WTC11 (cell line): ENCODE measurements around the gene ITPRID1. TPM values are rescaled to one million over a fixed set of nuclear protein-coding genes. Genes with fewer than 3 reads are reported as not detected.

ENCODE experiments used
- ATAC-seq: fragments of 200-7000 bp; cut with Tn5 transposase; 2 replicates; pipeline ENCODE4 v1.10.0; 2021; ENCODE audit warnings: mild to moderate bottlenecking, moderate library complexity
- CTCF ChIA-PET: fragments of 300-600 bp; sonication (Branson Sonifier 250); formaldehyde crosslinking; loops from one replicate; lab custom pipeline; 2021; ENCODE audit warnings: antibody characterized with exemption; lab: Charles Lee
- POLR2A ChIA-PET: fragments of 350-600 bp; sonication (Branson Sonifier 250); formaldehyde crosslinking; loops from one replicate; lab custom pipeline; 2021; ENCODE audit warnings: antibody characterized with exemption; lab: Charles Lee
- DNase-seq: peaks from one replicate; pipeline ENCODE4 v3.0.0; 2021; ENCODE audit warnings: low spot score
- H3K27ac Mint-ChIP-seq: 2 replicates; pipeline ENCODE4 v1.8.0; 2021; ENCODE audit warnings: mixed read lengths
- H3K27me3 Mint-ChIP-seq: 2 replicates; pipeline ENCODE4 v1.8.0; 2021; ENCODE audit warnings: low read depth, mild to moderate bottlenecking, moderate library complexity, mixed read lengths
- H3K36me3 Mint-ChIP-seq: 2 replicates; pipeline ENCODE4 v1.8.0; 2021; ENCODE audit warnings: mixed read lengths
- H3K4me1 Mint-ChIP-seq: 2 replicates; pipeline ENCODE4 v1.8.0; 2022; ENCODE audit warnings: mixed read lengths
- H3K4me3 Mint-ChIP-seq: 2 replicates; pipeline ENCODE4 v1.8.0; 2021; ENCODE audit warnings: mild to moderate bottlenecking, moderate library complexity, mixed read lengths
- H3K9me3 Mint-ChIP-seq: 2 replicates; pipeline ENCODE4 v1.8.0; 2021; ENCODE audit warnings: mixed read lengths
- ATF1 ChIP-seq: sonication (generic); formaldehyde crosslinking; IDR thresholded peaks from 2 replicates; pipeline ENCODE4 v1.8.1; 2023; ENCODE audit warnings: mild to moderate bottlenecking, moderate library complexity, missing genetic modification reagents
- CREB1 ChIP-seq: sonication (generic); formaldehyde crosslinking; IDR thresholded peaks from 2 replicates; pipeline ENCODE4 v1.8.0; 2023; ENCODE audit warnings: mild to moderate bottlenecking, missing genetic modification reagents
- E2F1 ChIP-seq: sonication (generic); formaldehyde crosslinking; IDR thresholded peaks from 2 replicates; pipeline ENCODE4 v1.8.0; 2022; ENCODE audit warnings: mild to moderate bottlenecking, missing genetic modification reagents
- GABPB1 ChIP-seq: sonication (generic); formaldehyde crosslinking; IDR thresholded peaks from 2 replicates; pipeline ENCODE4 v1.8.1; 2023; ENCODE audit warnings: mild to moderate bottlenecking, missing genetic modification reagents
- GRHL2 ChIP-seq: fragments of 250-450 bp; sonication (Bioruptor Pico); IDR thresholded peaks from 2 replicates; pipeline ENCODE4 v1.8.0; 2022; ENCODE audit warnings: mild to moderate bottlenecking, moderate library complexity; ENCODE audit not compliant: insufficient replicate concordance, severe bottlenecking
- GTF2I ChIP-seq: fragments of 250-450 bp; sonication (Bioruptor Pico); conservative IDR thresholded peaks from 2 replicates; pipeline ENCODE4 v1.4.0; 2021; ENCODE audit warnings: mild to moderate bottlenecking
- IRF2 ChIP-seq: sonication (generic); formaldehyde crosslinking; IDR thresholded peaks from 2 replicates; pipeline ENCODE4 v1.8.0; 2022; ENCODE audit warnings: low read depth, missing genetic modification reagents, borderline replicate concordance
- JAZF1 ChIP-seq: fragments of 250-450 bp; sonication (Bioruptor Pico); IDR thresholded peaks from 2 replicates; pipeline ENCODE4 v1.9.0; 2021; ENCODE audit warnings: moderate library complexity, mild to moderate bottlenecking, inconsistent platforms
- MXD4 ChIP-seq: fragments of 250-450 bp; sonication (Bioruptor Pico); IDR thresholded peaks from 2 replicates; pipeline ENCODE4 v1.8.0; 2021; ENCODE audit warnings: mild to moderate bottlenecking, moderate library complexity, borderline replicate concordance
- MYBL2 ChIP-seq: sonication (generic); formaldehyde crosslinking; IDR thresholded peaks from 2 replicates; pipeline ENCODE4 v1.8.1; 2023; ENCODE audit warnings: mild to moderate bottlenecking, moderate library complexity, missing genetic modification reagents
- NR1H2 ChIP-seq: sonication (generic); formaldehyde crosslinking; IDR thresholded peaks from 2 replicates; pipeline ENCODE4 v1.9.0; 2021; ENCODE audit warnings: mild to moderate bottlenecking, moderate library complexity, missing genetic modification reagents
- OVOL2 ChIP-seq: fragments of 250-450 bp; sonication (Bioruptor Pico); IDR thresholded peaks from 2 replicates; pipeline ENCODE4 v1.9.0; 2021; ENCODE audit warnings: mild to moderate bottlenecking, borderline replicate concordance
- PREB ChIP-seq: sonication (generic); formaldehyde crosslinking; IDR thresholded peaks from 2 replicates; pipeline ENCODE4 v1.8.1; 2022; ENCODE audit warnings: mild to moderate bottlenecking, missing genetic modification reagents, moderate library complexity, borderline replicate concordance
- SOX15 ChIP-seq: fragments of 250-450 bp; sonication (Bioruptor Pico); IDR thresholded peaks from 2 replicates; pipeline ENCODE4 v1.9.0; 2021; ENCODE audit warnings: mild to moderate bottlenecking
- ZNF232 ChIP-seq: sonication (generic); formaldehyde crosslinking; IDR thresholded peaks from 2 replicates; pipeline ENCODE4 v1.8.0; 2022; ENCODE audit warnings: mild to moderate bottlenecking, missing genetic modification reagents
- ZNF317 ChIP-seq: sonication (generic); formaldehyde crosslinking; IDR thresholded peaks from 2 replicates; pipeline ENCODE4 v1.8.1; 2023; ENCODE audit warnings: low read depth, mild to moderate bottlenecking, moderate library complexity, missing genetic modification reagents, borderline replicate concordance
- ZNF416 ChIP-seq: fragments of 250-450 bp; sonication (Bioruptor Pico); IDR thresholded peaks from 2 replicates; pipeline ENCODE4 v1.9.0; 2021; ENCODE audit warnings: mild to moderate bottlenecking, inconsistent platforms
- ZSCAN18 ChIP-seq: fragments of 250-450 bp; sonication (Bioruptor Pico); IDR thresholded peaks from 2 replicates; pipeline ENCODE4 v2.1.2; 2022; ENCODE audit warnings: mild to moderate bottlenecking, moderate library complexity
- total RNA-seq: library from RNA; stranded (reverse); gene quantifications from 3 replicates; pipeline ENCODE4 v1.2.3, GENCODE V29; 2021
- TF ChIP-seq, protein P1 (sequence below): sonication (generic); formaldehyde crosslinking; IDR thresholded peaks from 2 replicates; pipeline ENCODE4 v1.8.1; 2023; ENCODE audit warnings: mild to moderate bottlenecking, missing genetic modification reagents, moderate library complexity
- TF ChIP-seq, protein P2 (sequence below): fragments of 250-450 bp; sonication (Bioruptor Pico); conservative IDR thresholded peaks from 2 replicates; pipeline ENCODE4 v1.9.0; 2021; ENCODE audit warnings: mild to moderate bottlenecking

Gene ITPRID1
- total RNA-seq, 1 experiment from 2014 or later = 0.98 TPM

DNA sequence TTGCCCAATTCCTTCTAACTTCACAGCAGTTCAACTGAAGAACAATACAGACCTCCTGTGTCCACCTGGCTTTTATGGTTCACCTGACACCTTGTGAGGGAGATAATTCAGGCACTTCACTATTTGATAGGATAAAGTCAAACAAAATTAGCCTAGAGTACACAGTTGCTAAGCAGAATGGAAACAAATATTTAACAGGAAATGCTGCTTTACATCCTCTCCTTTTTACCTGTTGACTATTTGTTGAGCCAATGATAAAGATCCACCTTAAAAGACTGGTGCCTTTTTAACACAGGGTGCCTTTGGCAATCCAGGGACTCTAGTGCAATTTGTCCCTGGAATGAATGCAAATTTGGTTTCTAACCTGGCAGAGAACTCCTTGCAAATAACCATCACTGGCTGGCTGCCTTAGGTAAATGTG lies 39.8 kb downstream of the ITPRID1 start:
- ATAC-seq (no peak), DNase-seq (no peak)
- Mint-ChIP-seq H3K27me3 (peaks cover 3% of the 10 kb centered on the region), H3K4me3 (no peak overlapping the region), H3K27ac (no peak overlapping the region), H3K36me3 (no peaks in the 10 kb centered on the region), H3K9me3 (peaks cover 6% of the 10 kb centered on the region), H3K4me1 (peaks cover 24% of the 10 kb centered on the region)
- POLR2A ChIA-PET = no interaction called here
- CTCF ChIA-PET = no interaction called here
- no peak for TF ChIP-seq JAZF1 (CRISPR knock-in tag)
- TF ChIP-seq, protein P1, sequence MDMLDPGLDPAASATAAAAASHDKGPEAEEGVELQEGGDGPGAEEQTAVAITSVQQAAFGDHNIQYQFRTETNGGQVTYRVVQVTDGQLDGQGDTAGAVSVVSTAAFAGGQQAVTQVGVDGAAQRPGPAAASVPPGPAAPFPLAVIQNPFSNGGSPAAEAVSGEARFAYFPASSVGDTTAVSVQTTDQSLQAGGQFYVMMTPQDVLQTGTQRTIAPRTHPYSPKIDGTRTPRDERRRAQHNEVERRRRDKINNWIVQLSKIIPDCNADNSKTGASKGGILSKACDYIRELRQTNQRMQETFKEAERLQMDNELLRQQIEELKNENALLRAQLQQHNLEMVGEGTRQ (CRISPR knock-in tag) = no peak
- TF ChIP-seq IRF2 = no peak
- no peak for TF ChIP-seq ZNF416 (CRISPR knock-in tag)
- TF ChIP-seq CREB1 (CRISPR knock-in tag) = no peak
- TF ChIP-seq ATF1 (CRISPR knock-in tag) = no peak
- no peak for TF ChIP-seq OVOL2 (CRISPR knock-in tag)
- TF ChIP-seq E2F1 = no peak
- TF ChIP-seq SOX15 = no peak
- TF ChIP-seq GABPB1 (CRISPR knock-in tag) = no peak
- TF ChIP-seq MXD4 (CRISPR knock-in tag) = no peak
- TF ChIP-seq GTF2I = no peak
- no peak for TF ChIP-seq ZSCAN18 (CRISPR knock-in tag)
- TF ChIP-seq PREB (CRISPR knock-in tag) = no peak
- no peak for TF ChIP-seq NR1H2
- TF ChIP-seq, protein P2, sequence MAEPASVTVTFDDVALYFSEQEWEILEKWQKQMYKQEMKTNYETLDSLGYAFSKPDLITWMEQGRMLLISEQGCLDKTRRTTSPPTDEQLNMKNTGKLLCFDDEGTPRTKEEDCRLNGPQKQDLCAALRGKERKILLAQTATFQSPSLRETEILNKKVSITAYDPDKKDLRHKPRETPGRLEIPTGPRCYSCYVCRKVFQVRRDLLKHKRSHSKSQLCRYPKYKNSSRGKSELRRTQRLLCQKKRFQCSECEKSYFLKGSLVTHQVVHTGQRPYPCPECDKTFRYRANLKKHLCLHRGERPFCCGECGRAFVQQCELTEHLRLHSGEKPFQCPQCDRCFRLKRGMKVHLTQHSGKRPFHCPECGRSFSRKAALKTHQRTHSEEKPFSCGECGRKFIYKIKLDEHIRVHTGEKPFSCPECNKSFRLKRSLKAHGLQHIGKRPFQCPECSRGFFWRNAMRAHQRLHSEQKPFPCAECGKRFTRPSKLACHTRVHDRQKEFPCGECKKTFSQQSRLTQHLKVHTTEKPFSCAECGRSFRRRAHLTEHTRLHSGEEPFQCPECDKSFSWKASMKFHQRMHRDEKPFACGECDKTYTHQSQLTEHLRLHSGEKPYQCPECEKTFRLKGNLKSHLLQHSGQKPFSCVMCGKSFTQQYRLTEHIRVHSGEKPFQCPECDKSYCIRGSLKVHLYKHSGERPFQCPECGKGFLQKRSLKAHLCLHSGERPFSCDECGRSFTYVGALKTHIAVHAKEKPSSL (CRISPR knock-in tag) = no peak
- TF ChIP-seq ZNF232 (CRISPR knock-in tag) = no peak
- TF ChIP-seq ZNF317 (CRISPR knock-in tag) = no peak
- no peak for TF ChIP-seq MYBL2 (CRISPR knock-in tag)

GRCh38 chr7:31562002-31562401 lies 48.1 kb downstream of the ITPRID1 start:
- no peak overlapping the region for H3K27ac Mint-ChIP-seq
- POLR2A ChIA-PET = no interaction called here
- peaks cover 33% of the 10 kb centered on the region for H3K4me1 Mint-ChIP-seq
- H3K27me3 Mint-ChIP-seq = peaks cover 25% of the 10 kb centered on the region
- H3K36me3 Mint-ChIP-seq = no peaks in the 10 kb centered on the region
- peaks cover 6% of the 10 kb centered on the region; the same call in 1 of the 2 replicates for H3K9me3 Mint-ChIP-seq
- H3K4me3 Mint-ChIP-seq = no peak overlapping the region
- DNase-seq (no peak), ATAC-seq (peak; percentile 46)
- no peak for TF ChIP-seq MYBL2 (CRISPR knock-in tag)
- no peak for TF ChIP-seq GRHL2
- CTCF ChIA-PET = no interaction called here
